HG02642 (cell line): Measurements from ENCODE around the gene DHX30.

Source experiments
- ATAC-seq: cut with Tn5 transposase; IDR thresholded peaks from one replicate; pipeline ENCODE4 v1.9.1; 2021; ENCODE audit warnings: mild to moderate bottlenecking; ENCODE audit not compliant: unreplicated experiment, poor library complexity

The DHX30 gene

DNA sequence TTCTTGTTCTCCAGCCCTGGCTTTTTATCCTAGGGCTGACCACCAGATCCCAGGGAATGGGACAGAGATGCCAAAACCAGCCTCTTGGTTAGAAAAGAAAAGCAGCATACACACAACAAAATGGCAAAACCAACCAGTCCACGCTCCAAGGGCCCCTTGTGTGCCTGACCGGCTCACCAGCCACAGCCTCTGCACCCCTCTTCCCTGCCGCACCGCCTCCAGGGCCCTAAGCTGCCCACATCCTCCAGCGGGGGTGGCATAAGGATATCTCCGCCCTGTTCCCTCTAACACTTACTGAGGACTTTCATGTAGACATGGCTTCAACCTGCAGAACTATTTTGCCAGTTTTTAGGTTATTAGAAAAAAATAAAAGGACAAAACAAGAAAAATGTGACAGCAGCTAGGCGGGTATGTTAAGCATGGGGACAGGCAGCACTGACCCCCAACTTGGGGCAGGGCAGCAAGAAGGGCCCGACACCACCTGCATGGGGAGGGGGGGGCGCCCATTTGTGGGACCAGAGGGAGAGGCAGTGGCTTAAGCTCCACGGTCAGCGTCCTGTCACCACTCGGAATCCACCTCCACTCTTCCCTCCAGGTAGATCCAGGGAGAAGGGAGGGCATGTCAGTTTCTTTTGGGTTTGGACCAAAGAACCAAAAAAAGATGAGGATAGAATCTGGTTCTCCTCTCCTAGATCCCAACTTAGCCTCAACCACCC lies 49.1 kb downstream of the DHX30 start:
- ATAC-seq: no peak

DNA sequence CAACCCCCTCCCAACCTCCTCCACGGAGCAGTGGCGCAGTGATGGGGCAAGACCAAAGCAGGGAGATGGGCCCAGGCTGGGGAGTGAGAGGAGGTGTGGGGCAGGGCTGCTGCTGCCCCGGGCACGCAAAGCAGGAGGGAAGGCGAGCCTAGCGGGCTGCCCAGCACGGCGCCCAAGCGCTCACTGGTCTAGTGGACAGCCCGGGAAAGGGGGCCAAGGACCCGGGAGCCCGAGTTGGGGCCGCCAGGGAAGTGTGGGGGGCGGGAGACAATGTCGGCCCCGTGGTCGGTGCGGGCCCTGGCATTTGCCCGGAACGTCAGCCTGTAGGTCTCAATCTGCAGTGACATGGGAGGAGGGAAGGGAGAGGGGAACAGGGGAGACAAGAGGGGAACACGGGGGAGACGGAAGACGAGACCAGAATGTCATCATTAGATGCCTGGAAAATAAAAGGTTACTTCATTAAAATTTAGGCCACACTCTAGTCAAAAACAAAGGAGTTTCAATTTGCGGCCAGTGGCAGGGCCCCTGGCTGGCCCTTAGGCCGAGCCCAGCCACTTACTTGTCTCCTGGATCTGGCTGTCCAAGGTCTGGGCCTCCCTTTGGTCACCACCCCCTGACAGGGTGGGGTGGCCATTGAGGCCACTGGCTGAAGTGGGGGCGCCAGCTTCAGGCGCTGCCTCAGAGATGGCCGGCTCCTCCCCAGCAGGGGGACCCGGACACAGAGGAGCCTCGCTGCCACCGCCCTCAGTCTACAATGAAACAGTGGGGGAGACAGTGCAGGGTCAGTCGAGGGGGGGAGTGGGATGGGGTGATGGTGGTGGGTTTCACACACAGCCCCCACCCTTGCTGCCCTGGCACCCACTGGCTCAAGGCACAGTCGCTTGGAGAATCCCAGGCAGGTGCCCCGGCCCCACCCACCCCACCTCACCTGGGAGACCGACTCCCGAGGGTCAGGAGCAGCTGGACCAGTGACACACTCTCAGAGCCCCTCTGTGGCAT lies 50.0 kb downstream of the DHX30 start:
- no peak for ATAC-seq

DNA sequence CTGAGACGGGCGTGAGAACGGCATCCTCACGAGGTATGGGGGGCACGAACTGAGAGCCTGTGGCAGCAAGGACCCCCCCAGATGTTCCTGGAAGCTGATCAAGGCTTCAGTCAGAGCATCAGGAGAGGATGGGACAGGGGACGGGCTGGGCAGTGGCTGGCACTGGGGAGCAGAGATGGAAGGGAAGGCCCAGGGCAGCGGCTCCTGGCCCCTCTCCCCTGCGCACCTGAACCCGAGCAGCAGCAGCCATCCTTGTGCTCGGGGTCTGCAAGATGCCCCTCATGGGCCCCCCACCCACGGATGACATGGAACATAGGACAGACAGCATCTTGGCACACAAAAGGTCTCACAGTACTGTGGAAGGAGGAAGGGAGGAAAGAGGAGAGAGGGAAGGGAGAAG lies 51.3 kb downstream of the DHX30 start:
- no peak for ATAC-seq

- ATAC-seq: no peak
Observed at GRCh38 chr3:47854720-47855455, 52.0 kb downstream of the DHX30 start.

GRCh38 chr3:47855461-47856383 lies 52.8 kb downstream of the DHX30 start:
- ATAC-seq: no peak

DNA sequence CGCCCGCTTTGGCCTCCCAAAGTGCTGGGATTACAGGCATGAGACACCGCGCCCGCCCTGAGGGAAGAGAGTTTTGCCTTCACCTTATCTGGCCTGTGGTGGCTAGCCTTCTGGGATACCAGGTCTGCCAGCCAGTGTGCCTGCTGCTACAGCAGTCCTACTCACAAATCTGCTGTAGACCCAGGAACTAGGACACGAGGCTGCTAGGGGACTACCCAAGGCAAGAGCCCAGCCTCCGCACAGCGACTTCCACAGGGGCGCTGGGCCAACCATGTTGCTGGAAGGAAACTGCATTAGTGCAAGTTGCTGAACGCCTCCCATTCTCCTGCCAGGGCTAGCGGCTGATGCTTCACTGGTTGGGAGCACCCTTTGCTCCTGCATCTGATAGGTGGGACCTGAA lies 53.7 kb downstream of the DHX30 start:
- ATAC-seq: no peak

DNA sequence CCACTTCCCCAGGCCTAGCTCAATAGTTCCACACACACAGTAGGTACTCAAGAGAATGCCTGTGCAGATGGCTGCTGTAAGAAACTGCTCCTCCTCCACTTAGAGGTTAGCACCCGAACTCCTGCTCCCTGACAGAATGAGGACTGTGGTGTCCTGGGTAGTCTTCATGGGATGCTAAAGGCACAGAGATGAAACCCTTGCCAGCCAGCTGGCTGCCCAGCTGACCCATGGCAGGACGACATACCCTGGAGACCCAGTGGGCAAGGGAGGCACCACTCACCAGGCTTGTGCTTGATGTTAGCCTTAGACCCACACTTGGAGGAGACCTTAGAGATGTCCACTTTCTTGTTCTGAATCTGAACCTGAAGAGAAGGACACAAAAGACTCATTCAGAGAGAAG lies 54.2 kb downstream of the DHX30 start:
- no peak for ATAC-seq

- no peak for ATAC-seq
Observed at GRCh38 chr3:47859956-47860605, 57.1 kb downstream of the DHX30 start.

DNA sequence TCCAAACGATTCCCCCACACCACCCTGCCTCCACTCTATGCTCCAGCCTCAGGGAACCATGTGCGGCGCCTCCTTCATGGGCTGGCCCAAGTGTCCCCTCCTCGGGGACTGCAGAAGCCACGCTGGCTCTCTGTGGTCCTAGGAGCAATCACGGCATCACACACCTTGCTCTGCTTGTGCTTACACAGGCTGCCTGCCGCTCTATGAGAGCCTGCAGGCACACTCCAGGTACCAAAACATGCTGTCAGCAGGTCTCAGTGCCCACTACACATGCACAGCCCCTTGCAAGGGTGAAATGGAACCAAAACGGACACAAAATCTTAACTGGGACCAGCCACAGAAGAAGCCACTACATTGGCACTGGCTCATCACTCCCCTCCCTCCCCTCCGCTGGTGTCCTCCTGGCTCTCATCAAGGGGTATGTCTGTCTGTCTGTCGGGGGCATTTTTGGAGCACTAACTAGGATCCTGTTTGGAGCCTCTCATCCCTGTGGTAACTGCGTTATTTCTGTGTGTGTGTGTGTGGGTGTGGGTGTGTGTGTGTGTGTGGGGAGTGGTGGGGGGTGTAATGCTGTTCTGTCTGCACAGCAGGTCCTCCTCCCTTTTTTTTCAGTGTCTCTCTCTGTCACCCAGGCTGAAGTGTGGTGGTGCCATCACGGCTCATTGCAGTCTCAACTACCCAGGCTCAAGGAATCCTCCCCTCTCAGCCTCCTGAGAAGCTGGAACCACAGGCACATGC lies 60.6 kb downstream of the DHX30 start:
- ATAC-seq: no peak

- ATAC-seq: no peak
Observed at GRCh38 chr3:47865192-47865591, 62.3 kb downstream of the DHX30 start.

DNA sequence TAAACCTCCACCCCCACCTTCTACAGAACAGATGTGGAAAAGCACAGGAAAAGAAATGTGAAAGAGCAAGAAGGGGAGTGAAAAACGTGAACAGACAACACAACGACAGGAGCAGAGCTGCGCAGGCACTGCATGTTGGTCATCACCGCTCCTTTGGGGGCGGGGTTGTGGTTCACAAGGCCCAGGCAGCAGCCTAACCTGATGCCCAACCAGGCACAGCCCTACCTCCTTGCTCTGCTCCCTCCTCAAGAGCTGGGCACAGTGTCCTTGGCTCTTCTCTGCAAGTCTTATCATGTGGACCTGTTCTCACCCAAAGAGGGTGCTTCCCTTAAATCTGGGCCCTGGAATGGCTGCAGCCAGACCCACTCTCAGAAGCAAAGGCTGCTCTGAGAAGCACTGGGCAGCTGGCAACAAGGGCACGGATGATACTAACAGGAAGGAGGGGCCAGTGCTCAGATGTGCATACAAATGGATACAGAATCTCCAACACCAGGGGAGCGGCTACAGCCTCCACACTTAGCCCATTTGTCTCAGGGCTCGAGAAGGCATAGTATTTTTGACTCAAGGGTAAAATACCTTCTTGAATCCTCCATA lies 64.6 kb downstream of the DHX30 start:
- ATAC-seq: no peak

DNA sequence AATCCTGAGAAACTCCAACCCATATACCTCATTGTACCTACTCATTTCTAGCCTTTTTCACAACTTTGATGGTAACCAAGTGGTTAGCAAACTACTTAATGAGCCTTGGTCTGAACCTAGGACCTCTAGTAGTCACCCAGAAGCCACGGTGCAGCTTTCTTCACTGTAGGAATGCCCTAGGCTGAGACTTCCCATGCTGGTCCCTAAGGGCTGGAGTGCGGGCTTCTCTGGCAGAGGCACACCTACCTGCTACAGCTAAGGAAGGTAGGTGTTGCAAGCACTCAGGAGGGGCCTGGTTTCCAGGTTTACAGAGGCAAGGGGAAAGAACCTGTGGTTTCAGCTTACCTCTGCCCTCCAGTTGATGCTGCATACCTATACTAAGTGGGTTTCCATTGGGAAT lies 65.4 kb downstream of the DHX30 start:
- ATAC-seq: no peak

DNA sequence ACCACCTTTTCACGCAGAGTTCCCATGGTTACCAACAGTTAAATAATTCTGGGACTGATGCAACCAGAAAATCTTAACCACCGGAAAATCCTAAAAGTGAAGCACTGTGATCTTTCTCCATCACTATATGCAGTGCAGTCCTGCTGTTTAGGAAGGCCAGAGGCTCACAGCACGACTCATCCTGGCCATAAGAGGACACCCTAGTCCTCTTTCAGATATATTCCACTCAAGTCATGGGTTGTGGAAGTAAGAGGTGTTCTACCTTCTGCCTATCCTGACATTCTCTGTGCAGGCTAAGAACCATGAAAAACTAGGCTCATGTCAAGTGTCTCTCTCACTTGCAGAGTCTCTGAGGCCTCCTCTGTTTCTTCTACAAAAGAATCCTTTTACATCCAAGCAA lies 67.2 kb downstream of the DHX30 start:
- no peak for ATAC-seq

- no peak for ATAC-seq
Observed at GRCh38 chr3:47870702-47871260, 67.8 kb downstream of the DHX30 start.

DNA sequence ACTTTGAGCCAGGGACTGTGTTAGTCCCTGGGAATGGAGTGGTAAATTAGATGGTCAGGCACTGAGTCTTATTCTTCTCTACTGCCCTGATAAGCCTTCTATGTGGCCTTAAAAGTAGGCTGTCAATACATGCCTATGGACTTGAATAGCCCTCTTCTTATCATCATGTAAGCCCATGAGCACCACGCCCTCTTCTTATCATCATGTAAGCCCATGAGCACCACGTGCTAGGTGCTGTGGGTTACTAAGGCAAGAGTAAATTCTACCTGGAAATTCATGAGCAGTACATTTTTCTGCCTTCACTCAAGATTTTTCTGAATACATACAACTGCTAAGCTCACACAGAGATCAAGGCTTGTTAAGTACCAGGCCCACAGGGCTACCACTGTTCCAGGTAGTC lies 68.5 kb downstream of the DHX30 start:
- ATAC-seq: no peak

DNA sequence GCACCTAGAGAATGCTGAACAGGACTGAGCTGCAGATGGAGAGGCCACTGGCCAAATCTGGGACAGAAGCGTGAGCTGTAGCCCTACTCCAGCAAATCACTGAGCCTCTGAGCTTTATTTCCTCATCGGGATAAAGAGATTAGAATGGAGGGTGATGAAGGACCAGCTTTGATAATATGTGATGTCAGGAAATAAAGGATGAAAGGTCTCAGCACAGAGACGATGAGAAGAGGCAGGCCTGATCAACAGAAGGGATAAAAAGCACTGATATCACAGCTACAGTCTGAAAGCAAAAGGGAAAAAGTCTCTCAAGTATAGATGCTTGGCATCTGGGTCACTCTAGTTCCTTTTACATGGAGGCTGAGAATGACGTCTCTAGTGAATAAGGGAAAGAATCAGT lies 70.0 kb downstream of the DHX30 start:
- ATAC-seq: no peak

DNA sequence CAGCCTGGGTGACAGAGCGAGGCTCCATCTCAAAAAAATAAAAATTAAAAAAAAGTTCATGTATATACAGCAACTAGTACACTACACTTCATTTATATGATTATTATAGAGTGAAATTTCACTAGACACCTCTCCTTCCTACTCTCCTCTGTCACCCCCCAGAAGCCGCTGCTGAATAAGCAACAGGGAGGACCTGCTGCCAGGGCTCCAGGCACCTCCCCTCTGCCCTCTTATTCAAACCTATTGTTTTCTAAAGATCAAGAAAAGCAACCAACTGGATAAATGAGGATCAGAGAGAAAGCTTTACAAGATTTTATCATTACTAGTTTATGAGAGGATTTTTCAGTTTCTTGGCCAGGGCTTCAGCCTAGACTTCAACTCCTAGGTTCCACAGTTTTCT lies 71.5 kb downstream of the DHX30 start:
- no peak for ATAC-seq

GRCh38 chr3:47874913-47875312 lies 72.0 kb downstream of the DHX30 start:
- ATAC-seq: no peak
